Bronchial epithelial cell (primary cell): ENCODE measurements around the gene EGLN3. TPM values are rescaled to one million over a fixed set of nuclear protein-coding genes. Genes with fewer than 3 reads are reported as not detected.
"Not testable (repeated sequence)": the region's sequence is repeated elsewhere in the genome, so short reads cannot be mapped to it uniquely, and the experiment has no call there.

ENCODE experiments used
- DNase-seq: peaks from one replicate; pipeline ENCODE4 v3.0.0-alpha.2; 2010; ENCODE audit warnings: low read depth
- FAIRE-seq: peaks from 2 replicates; lab custom pipeline; 2011; peaks lifted over from hg19 to GRCh38; lab: Jason Lieb, UNC
- H3K27me3 ChIP-seq: 2 replicates; pipeline ENCODE4 v1.5.1; 2011; ENCODE audit warnings: low read length; ENCODE audit not compliant: control insufficient read depth, insufficient read depth
- H3K36me3 ChIP-seq: 2 replicates; pipeline ENCODE4 v1.5.1; 2011; ENCODE audit warnings: low read length; ENCODE audit not compliant: control insufficient read depth, insufficient read depth
- H3K4me3 ChIP-seq: 2 replicates; pipeline ENCODE4 v1.5.1; 2011; ENCODE audit warnings: mild to moderate bottlenecking, low read depth, low read length, control low read depth
- CTCF ChIP-seq: IDR thresholded peaks from 2 replicates; pipeline ENCODE4 v1.5.1; 2011; ENCODE audit warnings: mild to moderate bottlenecking, moderate library complexity, low read length, control low read depth, inconsistent platforms; ENCODE audit not compliant: insufficient read depth, severe bottlenecking
- total RNA-seq: library from RNA; depleted of rRNA; stranded (reverse); fragments of >200 nt; gene quantifications from 2 replicates; pipeline ENCODE4 v1.2.1, GENCODE V29; 2014

Gene EGLN3
- total RNA-seq, 1 donor from 2014 or later, result 48.7 TPM

- Histone ChIP-seq H3K36me3 (no peaks in the 10 kb centered on the region), H3K27me3 (no peaks in the 10 kb centered on the region), H3K4me3 (no peak overlapping the region)
- DNase-seq (no peak), FAIRE-seq (no peak)
- no peak for TF ChIP-seq CTCF
Measured at GRCh38 chr14:33985242-33985641, 34.4 kb upstream of the EGLN3 start.

GRCh38 chr14:33979613-33980276 lies 28.9 kb upstream of the EGLN3 start:
- FAIRE-seq, result no peak
- Histone ChIP-seq H3K4me3 (no peak overlapping the region), H3K36me3 (no peaks in the 10 kb centered on the region), H3K27me3 (peaks cover 2% of the 10 kb centered on the region)
- no peak for DNase-seq
- TF ChIP-seq CTCF, result no peak

GRCh38 chr14:33978892-33979612 lies 28.2 kb upstream of the EGLN3 start:
- Histone ChIP-seq H3K36me3 (no peaks in the 10 kb centered on the region), H3K27me3 (peaks cover 2% of the 10 kb centered on the region), H3K4me3 (no peak overlapping the region)
- TF ChIP-seq CTCF, result no peak
- DNase-seq (no peak), FAIRE-seq (no peak)

- Histone ChIP-seq H3K27me3 (no peaks in the 10 kb centered on the region), H3K36me3 (no peaks in the 10 kb centered on the region), H3K4me3 (no peak overlapping the region)
- no peak for DNase-seq
- FAIRE-seq, result no peak
- no peak for TF ChIP-seq CTCF
Measured at GRCh38 chr14:33972583-33973081, 21.8 kb upstream of the EGLN3 start.

GRCh38 chr14:33969846-33970245 lies 19.0 kb upstream of the EGLN3 start:
- DNase-seq, H3K27me3 ChIP-seq, H3K36me3 ChIP-seq, H3K4me3 ChIP-seq, FAIRE-seq: not testable (repeated sequence)

- no peak for TF ChIP-seq CTCF
- FAIRE-seq, result no peak
- Histone ChIP-seq H3K36me3 (no peaks in the 10 kb centered on the region), H3K4me3 (no peak overlapping the region), H3K27me3 (no peaks in the 10 kb centered on the region)
- DNase-seq, result no peak
Measured at GRCh38 chr14:33968722-33969121, 17.8 kb upstream of the EGLN3 start.
